ENCODE results near the gene MRPS25.

Gene MRPS25

DNA sequence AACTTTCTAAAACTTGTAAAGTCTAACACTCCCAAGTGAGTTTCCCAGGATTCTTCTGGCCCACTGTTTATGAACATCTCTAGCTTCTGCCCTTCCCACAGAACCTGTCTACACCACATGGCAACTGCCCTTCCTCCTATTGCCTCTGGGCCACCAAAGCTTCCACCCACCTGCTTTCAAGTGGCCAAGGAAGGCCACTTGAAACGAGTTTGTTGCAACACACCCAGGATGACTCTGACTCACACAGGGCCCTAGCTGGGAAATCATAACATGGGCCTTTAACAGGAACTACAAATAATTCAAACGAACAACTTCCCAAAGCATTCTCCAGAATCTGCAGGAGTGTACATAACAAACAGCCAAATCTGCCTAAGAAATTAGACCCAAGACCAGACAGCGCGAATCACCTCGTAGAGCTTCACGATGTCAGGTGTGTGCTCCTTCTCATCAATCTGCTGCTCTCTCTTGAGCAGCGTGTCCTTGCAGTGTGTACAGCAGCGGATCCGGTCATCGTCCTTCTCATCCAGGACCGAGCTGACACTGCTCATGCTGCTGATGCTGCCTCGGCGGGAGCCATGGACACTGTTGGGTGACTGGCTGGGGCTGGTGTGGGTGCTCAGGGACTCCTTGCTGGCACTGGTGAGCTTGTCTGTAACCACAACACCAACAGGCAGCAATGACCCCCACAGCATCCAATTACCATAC is 17.0 kb upstream of the MRPS25 start:
- DNase-seq = no peak

DNA sequence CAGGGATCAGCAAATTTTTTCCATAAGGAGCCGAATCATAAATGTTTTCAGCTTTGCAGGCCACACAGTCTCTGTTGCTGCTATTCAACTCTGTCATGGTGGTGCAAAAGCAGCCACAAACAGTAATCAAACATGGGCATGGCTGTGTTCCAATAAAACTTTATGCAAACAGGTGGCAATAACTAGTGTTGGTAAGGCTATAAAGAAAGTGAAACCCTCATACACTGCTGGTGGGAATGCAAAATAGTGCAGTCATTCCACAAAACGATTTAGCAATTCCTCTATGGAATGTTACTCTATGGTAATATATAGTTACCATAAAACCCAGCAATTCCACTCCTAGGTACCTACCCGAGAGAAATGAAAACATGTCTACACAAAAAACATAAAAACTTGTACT is 14.0 kb upstream of the MRPS25 start:
- DNase-seq = no peak

DNA sequence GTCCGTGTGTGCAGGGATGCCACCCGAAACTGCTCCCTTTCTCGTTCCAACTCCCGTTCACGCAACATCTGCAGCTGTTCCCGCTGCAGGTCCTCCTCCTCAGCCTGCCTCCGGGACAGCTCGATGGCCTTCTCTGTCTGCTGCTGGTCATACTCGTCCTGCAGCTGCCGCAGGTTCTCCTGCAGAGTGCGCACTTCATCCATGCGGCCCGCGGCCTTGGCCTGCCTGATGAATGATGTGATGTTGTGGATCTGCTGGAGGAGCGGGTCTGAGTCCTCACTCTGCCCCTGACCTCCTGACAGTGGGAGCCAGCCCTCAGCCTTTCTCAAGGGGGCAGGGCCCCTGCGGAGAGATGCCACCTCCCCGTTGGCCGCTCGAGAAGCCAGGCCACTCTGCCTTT is 9.4 kb upstream of the MRPS25 start:
- no peak for DNase-seq

GRCh38 chr3:15071699-15072098 is 6.6 kb upstream of the MRPS25 start:
- no peak for DNase-seq

DNA sequence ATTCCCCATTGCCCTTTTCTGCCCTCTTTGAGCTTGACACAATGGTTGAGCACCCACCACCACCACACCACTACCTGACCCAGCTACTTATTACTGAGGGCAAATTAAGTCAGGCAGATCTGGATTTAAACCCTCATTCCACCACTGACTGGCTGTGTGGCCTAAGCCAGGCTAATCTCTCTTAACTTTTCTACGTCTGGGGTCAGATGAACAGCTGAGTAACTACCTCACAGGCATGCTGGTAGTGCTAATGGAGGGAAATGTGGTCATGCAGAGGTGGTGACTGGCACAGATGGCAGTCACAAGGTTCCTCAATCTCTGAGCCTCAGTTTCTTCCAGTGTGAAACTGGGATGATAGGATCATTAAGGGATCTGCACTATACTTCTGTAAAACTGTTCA is 4.3 kb upstream of the MRPS25 start:
- no peak for DNase-seq

DNA sequence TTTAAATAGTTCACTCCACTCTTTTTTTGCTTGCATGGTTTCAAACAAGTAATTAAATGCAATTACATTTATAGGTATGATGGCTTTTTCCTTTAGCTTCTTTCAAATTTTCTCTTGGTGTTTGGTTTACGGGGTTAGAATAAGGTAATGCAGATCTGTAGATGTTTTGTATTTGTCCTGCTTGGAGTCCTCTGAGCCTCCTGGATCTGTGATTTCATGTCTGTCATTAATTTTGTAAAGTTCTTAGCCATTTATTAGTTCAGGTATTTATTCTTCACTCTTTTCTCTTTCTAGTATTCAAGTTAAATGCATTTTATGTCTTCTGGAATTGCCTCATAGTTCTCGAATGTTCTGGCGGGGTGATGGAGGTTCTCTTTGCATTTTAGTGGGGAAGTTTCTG is 1.4 kb upstream of the MRPS25 start:
- no peak for DNase-seq

DNA sequence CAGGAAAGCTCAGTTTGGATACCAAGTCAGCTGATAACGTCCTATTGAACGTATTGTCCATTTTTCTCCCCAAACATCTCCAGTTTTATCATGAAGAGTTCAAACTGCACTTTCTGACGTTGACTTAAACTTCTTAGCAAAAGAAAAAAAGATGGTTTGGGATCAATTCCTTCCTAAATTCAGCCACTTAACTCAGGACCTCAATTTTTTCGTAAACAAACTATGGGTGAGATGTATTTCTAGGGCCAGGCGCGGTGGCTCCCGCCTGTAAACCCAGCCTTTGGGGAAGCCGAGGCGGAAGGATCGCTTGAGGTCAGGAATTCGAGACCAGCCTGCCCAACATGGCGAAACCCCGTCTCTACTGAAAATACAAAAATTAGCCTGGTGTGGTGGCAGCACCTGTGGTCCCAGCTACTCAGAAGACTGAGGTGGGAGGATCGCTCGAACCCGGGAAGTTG is 464 bp upstream of the MRPS25 start:
- DNase-seq = no peak

DNA sequence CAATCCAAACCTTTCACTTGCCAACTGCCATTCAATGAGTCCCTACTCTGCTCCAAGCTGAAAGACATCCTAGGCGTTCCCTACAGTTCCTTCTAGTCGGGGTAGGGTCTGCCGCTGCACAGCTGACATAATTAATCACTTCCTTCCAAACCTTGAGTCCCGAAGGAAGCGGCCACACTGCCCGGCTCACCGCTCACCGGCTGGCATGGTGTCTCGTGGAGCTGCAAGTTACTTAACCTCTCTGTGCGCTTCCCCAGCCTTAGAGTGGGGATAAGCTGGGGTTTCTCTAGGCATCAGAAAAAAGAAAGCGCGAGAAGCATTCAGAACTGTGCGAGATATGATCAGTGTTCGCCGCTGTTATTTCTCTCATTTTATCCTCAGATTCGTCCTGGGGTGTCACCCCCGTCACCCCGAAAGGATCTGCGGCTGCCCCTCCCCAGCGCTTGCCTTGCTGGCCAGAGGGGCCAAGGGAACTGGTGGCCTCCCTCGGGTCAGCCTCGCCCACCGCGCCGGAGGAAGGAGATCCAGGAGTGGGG is 748 bp downstream of the MRPS25 start:
- no peak for DNase-seq

GRCh38 chr3:15063656-15064286 is 1.3 kb downstream of the MRPS25 start:
- no peak for DNase-seq

DNA sequence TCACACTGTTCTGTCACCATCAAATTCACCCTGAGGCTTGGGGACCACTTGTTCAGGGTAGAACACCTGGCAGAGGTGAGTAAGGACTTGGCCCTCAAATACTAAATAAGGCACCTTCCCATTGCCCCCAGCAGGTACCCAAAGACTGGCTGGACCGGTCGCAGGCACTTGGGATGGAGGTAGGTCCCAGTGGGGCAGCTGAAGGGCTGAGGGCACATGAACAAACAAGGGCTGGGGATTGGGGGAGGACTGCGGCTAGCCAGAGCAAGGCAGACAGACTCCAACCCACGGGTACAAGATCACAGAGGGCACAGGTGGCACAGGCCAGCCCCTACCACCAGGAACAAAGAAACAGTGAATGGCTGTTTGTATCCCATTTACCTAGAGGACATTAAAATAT is 1.9 kb downstream of the MRPS25 start:
- DNase-seq = no peak

DNA sequence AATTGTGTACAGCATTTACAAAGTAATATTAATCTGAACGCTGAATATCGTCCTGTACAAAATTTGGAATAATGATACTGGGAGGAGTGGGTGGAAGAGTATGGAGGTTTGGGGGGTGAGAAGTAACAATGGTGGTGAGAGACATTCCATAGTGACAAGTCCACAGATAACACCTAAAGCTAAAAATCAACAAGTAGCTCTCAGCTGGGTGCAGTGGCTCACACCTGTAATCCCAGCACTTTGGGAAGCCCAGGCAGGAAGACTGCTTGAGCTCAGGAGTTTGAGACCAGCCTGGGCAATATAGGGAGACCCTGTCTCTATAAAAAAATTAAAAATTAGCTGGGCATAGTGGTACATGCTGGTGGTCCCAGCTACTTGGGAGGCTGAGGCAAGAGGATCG is 5.1 kb downstream of the MRPS25 start:
- DNase-seq = no peak

DNA sequence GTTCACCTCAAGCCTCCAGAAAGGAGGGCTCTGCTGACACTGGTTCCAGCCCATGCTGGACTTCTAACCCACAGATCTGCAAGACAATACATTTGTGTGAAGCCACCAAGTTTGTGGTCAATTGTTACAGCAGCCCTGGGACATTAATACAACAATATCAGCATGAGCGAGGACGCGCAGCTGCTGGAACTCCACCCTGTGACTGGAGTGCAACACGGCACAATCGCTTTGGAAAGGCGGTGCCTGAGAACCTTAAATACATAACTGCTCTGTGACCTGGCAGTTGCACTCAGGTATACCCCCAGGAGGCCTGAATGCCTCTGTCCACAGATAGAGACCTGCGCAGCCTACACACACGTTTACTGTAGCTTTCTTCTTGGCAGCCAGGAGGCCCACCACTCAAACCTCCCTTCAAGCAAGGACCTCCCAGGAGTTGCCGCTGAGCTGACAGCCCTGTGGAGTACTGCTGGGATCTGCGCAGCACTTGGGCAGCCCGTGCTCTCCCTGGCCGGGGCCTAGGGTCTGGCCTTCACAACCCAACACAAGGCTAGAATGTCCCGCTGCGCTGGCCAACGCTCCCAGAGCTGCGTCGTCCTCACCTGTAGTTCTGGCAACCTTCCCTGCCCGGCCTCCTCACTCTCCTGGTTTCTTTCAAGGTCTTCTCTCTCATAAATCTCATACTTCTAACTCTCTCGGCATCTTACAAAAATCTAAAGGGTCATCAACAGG is 8.3 kb downstream of the MRPS25 start:
- no peak for DNase-seq

DNA sequence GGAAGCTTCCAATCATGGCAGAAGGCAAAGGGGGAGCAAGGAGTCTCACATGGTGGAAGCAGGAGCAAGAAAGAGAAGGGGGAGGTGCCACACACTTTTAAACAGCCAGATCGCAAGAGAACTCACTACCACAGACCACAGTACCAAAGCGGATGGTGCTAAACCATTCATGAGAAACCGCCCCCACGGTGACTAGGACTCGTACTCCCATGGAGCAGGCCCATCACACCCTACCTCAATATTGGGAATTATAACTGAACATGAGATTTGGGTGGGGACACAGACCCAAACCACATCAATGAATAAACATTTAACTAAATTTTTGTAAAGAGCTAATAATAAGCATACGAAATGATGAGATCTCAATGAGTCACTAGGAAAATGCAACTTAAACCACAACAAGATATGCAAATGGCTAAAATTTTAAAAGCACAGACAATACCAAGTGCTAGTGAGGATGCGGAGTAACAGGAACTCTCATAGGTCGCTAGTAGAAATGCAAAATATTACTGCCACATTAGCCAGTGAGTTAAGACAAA is 10.0 kb downstream of the MRPS25 start:
- DNase-seq = no peak

DNA sequence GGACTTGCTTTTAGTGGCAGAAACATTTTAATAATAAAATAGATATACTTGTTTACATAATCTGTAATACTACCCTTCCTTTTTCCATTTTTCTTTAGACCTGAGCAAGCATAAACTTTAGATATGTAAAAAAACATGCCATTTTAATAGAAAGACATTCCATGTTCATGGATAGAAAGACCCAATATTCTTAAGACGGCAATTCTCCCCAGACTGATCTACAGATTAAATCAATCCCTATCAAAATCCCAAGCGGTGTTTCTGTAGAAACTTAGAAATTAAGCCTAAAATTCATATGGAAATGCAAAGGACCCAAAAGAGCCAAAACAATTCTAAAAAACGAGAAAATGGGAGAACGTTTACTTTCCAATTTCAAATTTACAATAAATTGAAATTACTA is 11.6 kb downstream of the MRPS25 start:
- no peak for DNase-seq

DNA sequence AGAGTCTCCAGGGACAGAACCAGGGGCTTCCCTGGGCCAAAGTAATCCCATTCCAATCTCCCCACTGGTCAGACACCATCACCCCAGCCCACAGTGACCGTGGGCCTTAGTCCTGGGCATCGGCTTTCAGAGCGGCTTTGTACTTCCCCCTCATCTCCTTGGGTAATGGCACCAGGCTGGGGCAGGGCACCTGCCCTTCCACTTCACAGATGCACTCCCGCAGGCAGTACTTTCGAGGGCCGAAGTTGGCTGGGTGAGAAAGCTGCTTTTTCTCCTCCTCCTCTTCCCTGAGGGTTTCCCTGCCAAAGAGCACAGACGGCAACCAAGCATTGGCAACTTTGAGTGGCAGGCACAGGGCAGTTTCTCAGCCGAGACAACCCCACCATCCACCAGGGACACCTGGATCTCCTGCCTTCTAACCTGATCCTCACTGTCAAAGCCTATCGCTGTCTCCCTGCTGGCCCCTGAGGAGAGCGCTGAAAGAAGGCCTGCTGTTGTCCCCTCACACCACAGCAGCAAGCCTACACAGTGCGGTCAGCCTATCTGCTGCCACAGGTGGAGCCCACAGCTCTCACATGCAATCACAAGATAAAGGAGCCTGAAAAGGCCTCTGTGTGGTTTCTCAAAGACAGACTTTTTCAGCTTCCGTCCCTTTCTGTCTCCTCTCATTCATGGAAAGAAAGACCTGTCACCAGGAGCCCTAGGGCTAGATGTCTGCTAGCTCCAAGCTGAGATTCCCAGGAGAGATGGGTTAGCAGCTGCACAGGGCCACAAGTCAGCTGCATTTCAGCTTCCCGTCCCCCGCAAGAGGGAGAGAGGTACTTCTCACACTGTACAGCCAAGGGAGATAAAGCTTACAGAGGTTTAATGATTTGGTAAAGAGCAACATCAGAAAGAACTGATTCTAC is 12.5 kb downstream of the MRPS25 start:
- no peak for DNase-seq

DNA sequence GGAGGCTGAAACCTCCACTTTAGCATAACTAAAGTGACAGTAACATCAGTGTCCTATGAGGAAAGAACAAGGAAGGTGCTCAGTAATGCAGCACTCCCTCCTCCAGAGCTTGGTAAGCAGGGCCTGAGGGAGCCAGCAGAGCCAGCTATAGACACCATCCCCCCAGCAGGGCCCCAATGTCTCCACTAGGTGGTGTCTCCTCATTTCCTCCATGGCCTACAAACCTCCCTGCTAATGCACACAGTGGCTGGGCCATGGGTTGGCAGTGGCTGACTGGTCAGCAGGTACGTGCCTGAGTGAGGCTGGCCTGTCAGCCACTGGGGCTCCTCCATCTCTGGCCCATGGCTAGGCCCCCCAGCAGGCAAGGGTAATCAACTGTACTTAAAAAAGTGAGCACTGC is 13.6 kb downstream of the MRPS25 start:
- DNase-seq = no peak

- DNase-seq = no peak
These were observed 14.6 kb downstream of the MRPS25 start for GRCh38 chr3:15050405-15051092.

- no peak for DNase-seq
These were observed 15.5 kb downstream of the MRPS25 start for GRCh38 chr3:15049584-15049983.

- DNase-seq = no peak
These were observed 19.4 kb downstream of the MRPS25 start for GRCh38 chr3:15045667-15046066.

GRCh38 chr3:15044326-15044725 is 20.8 kb downstream of the MRPS25 start:
- DNase-seq = no peak

GRCh38 chr3:15043408-15044171 is 21.5 kb downstream of the MRPS25 start:
- no peak for DNase-seq
